Airway epithelial cell (primary cell): ENCODE results near the gene APOB. TPM values are rescaled to one million over a fixed set of nuclear protein-coding genes. Genes with fewer than 3 reads are reported as not detected.

Source experiments
- total RNA-seq: library from RNA; depleted of rRNA; stranded (reverse); fragments of >200 nt; gene quantifications from 2 replicates; pipeline ENCODE4 v1.2.3, GENCODE V29; 2015

APOB gene
- not detected in 2 replicates for total RNA-seq

GRCh38 chr2:21043744-21044532 is at the start of gene APOB:
APOB (minus strand) TSS chr2:21044073; CDS start chr2:21043945, 128 bp downstream.

Other genes with a start within 250 kb of the APOB start
- gene LDAH, start 221.0 kb downstream of the APOB start, total RNA-seq, result 11.5 and 18.6 TPM in 2 replicates
- gene TDRD15, start 79.9 kb upstream of the APOB start, total RNA-seq, result not detected in 2 replicates